IMR-90 (cell line): Measurements from ENCODE around the gene ACTA1. TPM values are rescaled to one million over a fixed set of nuclear protein-coding genes. Genes with fewer than 3 reads are reported as not detected.

Experiments used
- ATAC-seq: fragments of 200-7000 bp; cut with Tn5 transposase; 2 replicates; pipeline ENCODE4 v1.9.1; 2020; ENCODE audit warnings: low read depth, mild to moderate bottlenecking, moderate library complexity
- BruUV-seq: library from RNA; stranded (reverse); fragments of 400-500 nt; replicated peaks from 2 replicates; lab custom pipeline; 2021; lab: Mats Ljungman, UMichigan
- CTCF ChIA-PET: fragments of 300-600 bp; formaldehyde crosslinking; extraction: SDS; loops from one replicate; lab custom pipeline; 2021; ENCODE audit warnings: antibody characterized with exemption; lab: Yijun Ruan, JAX
- POLR2A ChIA-PET: fragments of 300-600 bp; sonication (Branson Sonifier 250); formaldehyde crosslinking; loops from one replicate; lab custom pipeline; 2022; ENCODE audit warnings: antibody characterized with exemption; ENCODE audit not compliant: unreplicated experiment; lab: Charles Lee
- DNase-seq: peaks from one replicate; pipeline ENCODE4 v3.0.0; 2013
- H2AFZ ChIP-seq: replicated peaks from 2 replicates; pipeline ENCODE3; 2013; ENCODE audit warnings: low read length, mild to moderate bottlenecking; ENCODE audit not compliant: poor library complexity
- H2AK5ac ChIP-seq: 2 replicates; pipeline ENCODE4 v1.6.1; 2013; ENCODE audit warnings: low read depth, low read length, inconsistent platforms
- H2AK9ac ChIP-seq: replicated peaks from 2 replicates; pipeline ENCODE3; 2013; ENCODE audit warnings: mild to moderate bottlenecking, low read depth, low read length, moderate library complexity; ENCODE audit not compliant: poor library complexity
- H2BK120ac ChIP-seq: 2 replicates; pipeline ENCODE4 v1.6.1; 2013; ENCODE audit warnings: low read depth, low read length, inconsistent platforms
- H2BK15ac ChIP-seq: 3 replicates; pipeline ENCODE4 v1.6.1; 2013; ENCODE audit warnings: low read depth, low read length, inconsistent platforms
- H2BK20ac ChIP-seq: 2 replicates; pipeline ENCODE4 v1.6.1; 2013; ENCODE audit warnings: low read depth, mild to moderate bottlenecking, inconsistent platforms, low read length, moderate library complexity
- H2BK5ac ChIP-seq: 2 replicates; pipeline ENCODE4 v1.6.1; 2013; ENCODE audit warnings: mild to moderate bottlenecking, low read depth, low read length, inconsistent platforms; ENCODE audit not compliant: poor library complexity, severe bottlenecking
- H3K14ac ChIP-seq: replicated peaks from 2 replicates; pipeline ENCODE4 v1.6.1; 2013; ENCODE audit warnings: low read depth, low read length, inconsistent platforms
- H3K18ac ChIP-seq: 2 replicates; pipeline ENCODE4 v1.6.1; 2013; ENCODE audit warnings: low read depth, low read length, control low read depth
- H3K23ac ChIP-seq: 2 replicates; pipeline ENCODE4 v1.6.1; 2013; ENCODE audit warnings: low read depth, low read length, inconsistent platforms
- H3K27ac ChIP-seq: 2 replicates; pipeline ENCODE4 v1.5.1; 2013; ENCODE audit warnings: mild to moderate bottlenecking, control low read depth, low read length; ENCODE audit not compliant: insufficient read depth
- H3K27me3 ChIP-seq: 2 replicates; pipeline ENCODE4 v1.6.1; 2013; ENCODE audit warnings: low read length; ENCODE audit not compliant: control insufficient read depth, insufficient read depth
- H3K36me3 ChIP-seq: 2 replicates; pipeline ENCODE4 v1.6.1; 2013; ENCODE audit warnings: low read length, mixed read lengths; ENCODE audit not compliant: control insufficient read depth, insufficient read depth
- H3K4ac ChIP-seq: 2 replicates; pipeline ENCODE4 v1.6.1; 2013; ENCODE audit warnings: low read depth, low read length, inconsistent platforms
- H3K4me1 ChIP-seq: 2 replicates; pipeline ENCODE4 v1.6.1; 2013; ENCODE audit warnings: low read length, mixed read lengths; ENCODE audit not compliant: control insufficient read depth, insufficient read depth
- H3K4me2 ChIP-seq: 2 replicates; pipeline ENCODE4 v1.6.1; 2013; ENCODE audit warnings: low read depth, mild to moderate bottlenecking, control low read depth, low read length, moderate library complexity
- H3K4me3 ChIP-seq: 2 replicates; pipeline ENCODE4 v1.5.1; 2013; ENCODE audit warnings: low read depth, mild to moderate bottlenecking, control low read depth, low read length, moderate library complexity; ENCODE audit not compliant: insufficient read depth
- H3K56ac ChIP-seq: 2 replicates; pipeline ENCODE4 v1.6.1; 2013; ENCODE audit warnings: low read length, inconsistent platforms; ENCODE audit not compliant: insufficient read depth; ENCODE audit errors: extremely low read depth
- H3K79me1 ChIP-seq, 2 experiments: 2 replicates each; pipeline ENCODE4 v1.6.1; 2013; ENCODE audit warnings: low read length in 2 of 2, inconsistent platforms in 1 of 2, low read depth in 1 of 2
- H3K9ac ChIP-seq: 2 replicates; pipeline ENCODE4 v1.6.1; 2013; ENCODE audit warnings: low read depth, low read length, control low read depth
- H3K9me1 ChIP-seq: 2 replicates; pipeline ENCODE4 v1.6.1; 2013; ENCODE audit warnings: low read length, inconsistent platforms; ENCODE audit not compliant: insufficient read depth
- H3K9me3 ChIP-seq: 2 replicates; pipeline ENCODE4 v1.6.1; 2013; ENCODE audit warnings: low read length; ENCODE audit not compliant: control insufficient read depth, insufficient read depth
- H4K20me1 ChIP-seq: 2 replicates; pipeline ENCODE4 v1.6.1; 2013; ENCODE audit warnings: low read length, inconsistent platforms; ENCODE audit not compliant: insufficient read depth
- H4K5ac ChIP-seq: 2 replicates; pipeline ENCODE4 v1.6.1; 2013; ENCODE audit warnings: mild to moderate bottlenecking, low read depth, low read length, control low read depth
- H4K8ac ChIP-seq, 2 experiments: 2 replicates each; pipeline ENCODE4 v1.6.1; 2013; ENCODE audit warnings: low read depth in 2 of 2, low read length in 2 of 2, control low read depth in 1 of 2, inconsistent platforms in 1 of 2
- H4K91ac ChIP-seq: 2 replicates; pipeline ENCODE4 v1.6.1; 2013; ENCODE audit warnings: low read depth, low read length, inconsistent platforms; ENCODE audit not compliant: insufficient read depth
- BHLHE40 ChIP-seq: fragments of 150-350 bp; IDR thresholded peaks from 2 replicates; pipeline ENCODE4 v1.6.1; 2016; ENCODE audit warnings: mild to moderate bottlenecking, low read depth, low read length
- CEBPB ChIP-seq: IDR thresholded peaks from 2 replicates; pipeline ENCODE4 v1.6.1; 2012; ENCODE audit warnings: low read depth, low read length, improper control_type of control experiment
- CHD1 ChIP-seq: IDR thresholded peaks from 2 replicates; pipeline ENCODE4 v1.6.1; 2012; ENCODE audit warnings: low read depth, low read length, improper control_type of control experiment
- ELK1 ChIP-seq: fragments of 150-350 bp; IDR thresholded peaks from 2 replicates; pipeline ENCODE4 v1.6.1; 2016; ENCODE audit warnings: low read depth, mild to moderate bottlenecking, low read length, moderate library complexity, borderline replicate concordance
- FOS ChIP-seq: fragments of 150-350 bp; IDR thresholded peaks from 2 replicates; pipeline ENCODE4 v1.6.1; 2016; ENCODE audit warnings: low read depth, low read length
- MAFK ChIP-seq: IDR thresholded peaks from 2 replicates; pipeline ENCODE4 v1.6.1; 2012; ENCODE audit warnings: low read depth, low read length, improper control_type of control experiment
- MAZ ChIP-seq: IDR thresholded peaks from 2 replicates; pipeline ENCODE4 v1.6.1; 2012; ENCODE audit warnings: low read depth, mild to moderate bottlenecking, low read length, improper control_type of control experiment, moderate library complexity, borderline replicate concordance
- MXI1 ChIP-seq: IDR thresholded peaks from 2 replicates; pipeline ENCODE4 v1.6.1; 2012; ENCODE audit warnings: low read depth, mild to moderate bottlenecking, low read length, moderate library complexity, borderline replicate concordance
- NFE2L2 ChIP-seq: fragments of 150-350 bp; IDR thresholded peaks from 2 replicates; pipeline ENCODE4 v1.6.1; 2016; ENCODE audit warnings: low read depth, mild to moderate bottlenecking, low read length
- POLR2A ChIP-seq: IDR thresholded peaks from 2 replicates; pipeline ENCODE4 v1.6.1; 2012; ENCODE audit warnings: mild to moderate bottlenecking, low read depth, low read length
- RAD21 ChIP-seq: IDR thresholded peaks from 2 replicates; pipeline ENCODE4 v1.6.1; 2012; ENCODE audit warnings: low read length, improper control_type of control experiment
- RCOR1 ChIP-seq: IDR thresholded peaks from 2 replicates; pipeline ENCODE4 v1.6.1; 2012; ENCODE audit warnings: mild to moderate bottlenecking, low read length, improper control_type of control experiment; ENCODE audit not compliant: insufficient replicate concordance
- RFX5 ChIP-seq: IDR thresholded peaks from 2 replicates; pipeline ENCODE4 v1.8.0; 2012; ENCODE audit warnings: low read depth, mild to moderate bottlenecking, low read length, moderate library complexity
- SMC3 ChIP-seq: fragments of 150-350 bp; IDR thresholded peaks from 2 replicates; pipeline ENCODE4 v1.6.1; 2016; ENCODE audit warnings: low read depth, mild to moderate bottlenecking, antibody characterized with exemption, low read length, moderate library complexity
- WGBS, 2 experiments: methylation state at CpG; one replicate each; pipeline versions ENCODE4 v1.1.5 to v1.1.7; 2013; ENCODE audit warnings: missing lambda C conversion rate in 2 of 2; ENCODE audit not compliant: insufficient read length in 1 of 2; ENCODE audit errors: extremely low coverage in 2 of 2; 5-methylcytosine and 5-hydroxymethylcytosine counted together
- dilution Hi-C: fragments of 300-500 bp; cut with HindIII; formaldehyde crosslinking; loops from one replicate; pipeline ENCODE4 v1.14.3; 2018; ENCODE audit warnings: low sequenced_read_pairs; ENCODE audit not compliant: unreplicated experiment
- in situ Hi-C: fragments of 300-500 bp; cut with MboI; formaldehyde crosslinking; loops from 3 replicates; pipeline ENCODE4 v1.14.3; 2019; ENCODE audit warnings: low sequenced_read_pairs, inconsistent platforms, mixed read lengths
- intact Hi-C: fragments of 100-400 bp; cut with micrococcal nuclease; formaldehyde crosslinking; loops from 2 replicates; pipeline ENCODE4 v1.10.0; 2022
- polyA plus RNA-seq, 3 experiments: library from polyadenylated mRNA; depleted of rRNA; stranded (reverse); fragments of >200 nt; gene quantifications; 2 replicates each; pipeline ENCODE4 v1.2.3, GENCODE V29; 2012; ENCODE audit warnings: low replicate concordance in 1 of 3
- total RNA-seq: library from RNA; depleted of rRNA; stranded (reverse); fragments of >200 nt; gene quantifications from 2 replicates; pipeline ENCODE4 v1.2.3, GENCODE V29; 2012
- TF ChIP-seq, protein P1 (sequence below): fragments of 150-350 bp; IDR thresholded peaks from 2 replicates; pipeline ENCODE4 v1.6.1; 2017; ENCODE audit warnings: mild to moderate bottlenecking, antibody characterized with exemption, low read length, low read depth
- TF ChIP-seq, protein P2 (sequence below): conservative IDR thresholded peaks from 2 replicates; pipeline ENCODE4 v1.5.1; 2012; ENCODE audit warnings: mild to moderate bottlenecking, low read depth, low read length, improper control_type of control experiment

Gene ACTA1
- total and polyA plus RNA-seq, 2 of the 4 experiments (the other 2 are of a cell fraction): not detected

DNA sequence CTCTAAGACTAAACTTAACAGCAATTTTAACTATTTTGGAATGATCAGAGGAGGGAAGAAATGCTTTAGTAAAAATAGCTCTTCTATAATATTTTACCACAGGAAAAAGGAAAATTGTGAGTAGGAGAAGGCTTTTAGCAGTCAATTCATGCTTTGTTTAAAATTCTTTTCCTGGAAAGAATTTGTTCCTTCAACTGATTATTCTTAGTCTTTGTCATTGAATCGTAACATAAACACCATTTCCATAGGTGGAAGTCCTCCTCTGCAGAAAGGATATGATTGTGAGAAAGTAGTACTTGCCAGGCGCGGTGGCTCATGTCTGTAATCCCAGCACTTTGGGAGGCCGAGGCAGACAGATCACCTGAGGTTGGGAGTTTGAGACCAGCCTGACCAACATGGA, 11.9 kb upstream of the ACTA1 start:
- no peak overlapping the region for H3K18ac ChIP-seq
- no peak overlapping the region for H4K91ac ChIP-seq
- H3K9me1 ChIP-seq: no peaks in the 10 kb centered on the region; the same call in 1 of the 2 replicates
- H2AFZ ChIP-seq: no peak overlapping the region
- H3K4me1 ChIP-seq: peaks cover 3% of the 10 kb centered on the region
- CTCF ChIA-PET: interaction anchor here (0.9 kb wide), 2 partner anchors 187 to 782 kb away, joined by 3 to 4 read pairs; no protein-coding TSS in a partner anchor
- POLR2A ChIA-PET: no interaction called here
- no peak overlapping the region for H2BK120ac ChIP-seq
- no peaks in the 10 kb centered on the region for H3K79me1 ChIP-seq
- no peak overlapping the region for H3K4me2 ChIP-seq
- H3K56ac ChIP-seq: no peak overlapping the region
- H4K20me1 ChIP-seq: peaks cover 4% of the 10 kb centered on the region; the same call in 1 of the 2 replicates
- no peak for ATAC-seq
- in situ Hi-C loops (no loop called here), dilution Hi-C loops (no loop called here), intact Hi-C loops (loop anchor here (10.0 kb wide), 1 partner anchor 331 kb away; no protein-coding TSS in a partner anchor)
- H2BK5ac ChIP-seq: no peak overlapping the region
- H3K9ac ChIP-seq: no peak overlapping the region
- no peak overlapping the region for H2AK9ac ChIP-seq
- H4K5ac ChIP-seq: no peak overlapping the region
- H3K9me3 ChIP-seq: no peaks in the 10 kb centered on the region
- no peak overlapping the region for H3K14ac ChIP-seq
- TF ChIP-seq MAFK (no peak), ELK1 (no peak), RAD21 (no peak), RFX5 (no peak), CHD1 (no peak), CEBPB (no peak), BHLHE40 (no peak), RCOR1 (no peak), SMC3 (no peak), MXI1 (no peak), FOS (no peak), POLR2A (no peak), MAZ (no peak), NFE2L2 (no peak)
- TF ChIP-seq, protein P1, sequence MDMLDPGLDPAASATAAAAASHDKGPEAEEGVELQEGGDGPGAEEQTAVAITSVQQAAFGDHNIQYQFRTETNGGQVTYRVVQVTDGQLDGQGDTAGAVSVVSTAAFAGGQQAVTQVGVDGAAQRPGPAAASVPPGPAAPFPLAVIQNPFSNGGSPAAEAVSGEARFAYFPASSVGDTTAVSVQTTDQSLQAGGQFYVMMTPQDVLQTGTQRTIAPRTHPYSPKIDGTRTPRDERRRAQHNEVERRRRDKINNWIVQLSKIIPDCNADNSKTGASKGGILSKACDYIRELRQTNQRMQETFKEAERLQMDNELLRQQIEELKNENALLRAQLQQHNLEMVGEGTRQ: no peak
- TF ChIP-seq, protein P2, sequence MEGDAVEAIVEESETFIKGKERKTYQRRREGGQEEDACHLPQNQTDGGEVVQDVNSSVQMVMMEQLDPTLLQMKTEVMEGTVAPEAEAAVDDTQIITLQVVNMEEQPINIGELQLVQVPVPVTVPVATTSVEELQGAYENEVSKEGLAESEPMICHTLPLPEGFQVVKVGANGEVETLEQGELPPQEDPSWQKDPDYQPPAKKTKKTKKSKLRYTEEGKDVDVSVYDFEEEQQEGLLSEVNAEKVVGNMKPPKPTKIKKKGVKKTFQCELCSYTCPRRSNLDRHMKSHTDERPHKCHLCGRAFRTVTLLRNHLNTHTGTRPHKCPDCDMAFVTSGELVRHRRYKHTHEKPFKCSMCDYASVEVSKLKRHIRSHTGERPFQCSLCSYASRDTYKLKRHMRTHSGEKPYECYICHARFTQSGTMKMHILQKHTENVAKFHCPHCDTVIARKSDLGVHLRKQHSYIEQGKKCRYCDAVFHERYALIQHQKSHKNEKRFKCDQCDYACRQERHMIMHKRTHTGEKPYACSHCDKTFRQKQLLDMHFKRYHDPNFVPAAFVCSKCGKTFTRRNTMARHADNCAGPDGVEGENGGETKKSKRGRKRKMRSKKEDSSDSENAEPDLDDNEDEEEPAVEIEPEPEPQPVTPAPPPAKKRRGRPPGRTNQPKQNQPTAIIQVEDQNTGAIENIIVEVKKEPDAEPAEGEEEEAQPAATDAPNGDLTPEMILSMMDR: no peak
- no peak overlapping the region for H3K23ac ChIP-seq
- H4K8ac ChIP-seq: no peak overlapping the region
- no peak for DNase-seq
- no CpG with 5 or more reads among the region's 4 CpGs for WGBS, 2 experiments
- no peak overlapping the region for H2BK15ac ChIP-seq
- H3K4me3 ChIP-seq: no peak overlapping the region
- H3K36me3 ChIP-seq: peaks cover 11% of the 10 kb centered on the region; the same call in 1 of the 2 replicates
- H3K27me3 ChIP-seq: no peaks in the 10 kb centered on the region
- H3K27ac ChIP-seq: no peak overlapping the region
- no peak overlapping the region for H3K4ac ChIP-seq
- no peak overlapping the region for H2AK5ac ChIP-seq
- no peak overlapping the region for H2BK20ac ChIP-seq
- BruUV-seq: no TSS peak
